Naive thymus-derived CD8-positive, alpha-beta T cell (primary cell): ENCODE results near the gene ESYT1. TPM values are rescaled to one million over a fixed set of nuclear protein-coding genes. Genes with fewer than 3 reads are reported as not detected.
A peak's percentile ranks its signal among the peaks of the same experiment; 100 is the strongest.

Source experiments
- ATAC-seq, 2 donors: fragments of 150-1000 bp; cut with Tn5 transposase in 1 of 2; sonication (Bioruptor Pico), chemical (Tn5 transposase) in 1 of 2; 1 replicate in 1 of 2; 2 replicates in 1 of 2; pipeline ENCODE4 v1.10.0; 2021; ENCODE audit warnings: mild to moderate bottlenecking in 2 of 2, moderate library complexity in 2 of 2
- POLR2A ChIA-PET: fragments of 350-600 bp; sonication (Branson Sonifier 250); formaldehyde crosslinking; loops from one replicate; lab custom pipeline; 2021; ENCODE audit warnings: antibody characterized with exemption; lab: Charles Lee
- DNase-seq, 10 donors: peaks; one replicate each; pipeline versions ENCODE4 v3.0.0 to v3.0.0-alpha.2; 2020 to 2022
- H3K27ac Mint-ChIP-seq, 10 donors: one replicate each; pipeline ENCODE4 v1.8.0; 2020 to 2022; ENCODE audit warnings: mild to moderate bottlenecking in 10 of 10, mixed read lengths in 10 of 10, moderate library complexity in 4 of 10, inconsistent platforms in 1 of 10
- H3K27me3 Mint-ChIP-seq, 5 donors: one replicate each; pipeline ENCODE4 v1.8.0; 2021 to 2022; ENCODE audit warnings: mixed read lengths in 5 of 5
- H3K36me3 Mint-ChIP-seq, 3 donors: one replicate each; pipeline ENCODE4 v1.8.0; 2020 to 2022; ENCODE audit warnings: mixed read lengths in 3 of 3, mild to moderate bottlenecking in 2 of 3, inconsistent platforms in 1 of 3
- H3K4me1 Mint-ChIP-seq, 4 donors: one replicate each; pipeline ENCODE4 v1.8.0; 2021 to 2022; ENCODE audit warnings: mixed read lengths in 4 of 4
- H3K4me3 Mint-ChIP-seq, 10 donors: one replicate each; pipeline ENCODE4 v1.8.0; 2020 to 2022; ENCODE audit warnings: mild to moderate bottlenecking in 10 of 10, mixed read lengths in 10 of 10, moderate library complexity in 6 of 10, inconsistent platforms in 1 of 10
- H3K9me3 Mint-ChIP-seq, 9 donors: one replicate each; pipeline ENCODE4 v1.8.0; 2020 to 2022; ENCODE audit warnings: mixed read lengths in 9 of 9, mild to moderate bottlenecking in 3 of 9, inconsistent platforms in 1 of 9, moderate library complexity in 1 of 9
- polyA plus RNA-seq, 3 donors: library from polyadenylated mRNA; unstranded; fragments of 300-500 nt; fragmentation: Illumina TruSeq; gene quantifications; one replicate each; pipeline ENCODE4 v1.2.3, GENCODE V29; 2021
- total RNA-seq, 8 experiments: library from RNA in 2 of 8; stranded (reverse) in 2 of 8; gene quantifications; one replicate each; pipeline ENCODE4 v1.2.3 and lab custom pipeline; 2021 to 2026

Gene ESYT1, protein sequence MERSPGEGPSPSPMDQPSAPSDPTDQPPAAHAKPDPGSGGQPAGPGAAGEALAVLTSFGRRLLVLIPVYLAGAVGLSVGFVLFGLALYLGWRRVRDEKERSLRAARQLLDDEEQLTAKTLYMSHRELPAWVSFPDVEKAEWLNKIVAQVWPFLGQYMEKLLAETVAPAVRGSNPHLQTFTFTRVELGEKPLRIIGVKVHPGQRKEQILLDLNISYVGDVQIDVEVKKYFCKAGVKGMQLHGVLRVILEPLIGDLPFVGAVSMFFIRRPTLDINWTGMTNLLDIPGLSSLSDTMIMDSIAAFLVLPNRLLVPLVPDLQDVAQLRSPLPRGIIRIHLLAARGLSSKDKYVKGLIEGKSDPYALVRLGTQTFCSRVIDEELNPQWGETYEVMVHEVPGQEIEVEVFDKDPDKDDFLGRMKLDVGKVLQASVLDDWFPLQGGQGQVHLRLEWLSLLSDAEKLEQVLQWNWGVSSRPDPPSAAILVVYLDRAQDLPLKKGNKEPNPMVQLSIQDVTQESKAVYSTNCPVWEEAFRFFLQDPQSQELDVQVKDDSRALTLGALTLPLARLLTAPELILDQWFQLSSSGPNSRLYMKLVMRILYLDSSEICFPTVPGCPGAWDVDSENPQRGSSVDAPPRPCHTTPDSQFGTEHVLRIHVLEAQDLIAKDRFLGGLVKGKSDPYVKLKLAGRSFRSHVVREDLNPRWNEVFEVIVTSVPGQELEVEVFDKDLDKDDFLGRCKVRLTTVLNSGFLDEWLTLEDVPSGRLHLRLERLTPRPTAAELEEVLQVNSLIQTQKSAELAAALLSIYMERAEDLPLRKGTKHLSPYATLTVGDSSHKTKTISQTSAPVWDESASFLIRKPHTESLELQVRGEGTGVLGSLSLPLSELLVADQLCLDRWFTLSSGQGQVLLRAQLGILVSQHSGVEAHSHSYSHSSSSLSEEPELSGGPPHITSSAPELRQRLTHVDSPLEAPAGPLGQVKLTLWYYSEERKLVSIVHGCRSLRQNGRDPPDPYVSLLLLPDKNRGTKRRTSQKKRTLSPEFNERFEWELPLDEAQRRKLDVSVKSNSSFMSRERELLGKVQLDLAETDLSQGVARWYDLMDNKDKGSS
- total RNA-seq, result 100 to 1,000 TPM; 257 to 270 TPM
- polyA plus RNA-seq, result 100 to 1,000 TPM; 354 to 433 (median 357) TPM
- 253 to 647 (median 371) reads per million in 6 experiments for total RNA-seq (lab: John Stamatoyannopoulos, UW)

DNA sequence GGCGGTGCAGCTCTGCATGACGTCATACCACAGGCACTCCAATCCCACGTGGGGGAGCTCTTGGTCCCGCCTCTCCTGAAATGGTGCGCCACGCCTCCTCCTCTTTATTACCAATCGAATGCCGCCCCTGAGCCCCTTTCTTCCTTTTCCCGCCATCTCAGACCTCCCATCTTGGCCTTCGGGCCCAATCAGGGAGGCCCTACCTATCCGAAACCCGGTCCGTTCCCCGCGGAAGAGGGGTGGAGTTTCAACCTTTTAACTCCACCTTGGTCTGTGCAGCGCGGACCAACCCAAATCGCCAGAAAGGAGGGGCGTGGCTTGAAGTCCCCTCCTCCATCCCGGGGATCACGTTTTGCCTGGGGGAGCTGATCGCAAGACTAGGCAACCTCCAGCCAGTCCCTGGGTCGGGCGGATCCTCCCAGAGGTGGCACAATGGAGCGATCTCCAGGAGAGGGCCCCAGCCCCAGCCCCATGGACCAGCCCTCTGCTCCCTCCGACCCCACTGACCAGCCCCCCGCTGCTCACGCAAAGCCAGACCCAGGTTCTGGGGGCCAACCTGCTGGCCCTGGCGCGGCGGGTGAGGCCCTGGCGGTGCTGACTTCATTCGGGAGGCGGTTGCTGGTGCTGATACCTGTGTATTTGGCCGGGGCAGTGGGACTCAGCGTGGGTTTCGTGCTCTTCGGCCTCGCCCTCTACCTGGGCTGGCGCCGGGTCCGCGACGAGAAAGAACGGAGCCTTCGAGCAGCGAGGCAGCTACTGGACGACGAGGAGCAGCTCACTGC is at the start of gene ESYT1:
Gene ESYT1 (plus strand): TSS at position 380 of the 782 bp plus-strand sequence. CDS start 53 bp downstream, at position 433.
- DNase-seq (peak; percentile 86 to 100 (median 98)), ATAC-seq (peak; percentile 83 to 90)
- Mint-ChIP-seq H3K27me3 (no peaks in the 10 kb centered on the region), H3K36me3 (peaks cover 0 to 35% (median 29%) of the 10 kb centered on the region in 3 donors), H3K27ac (peak within 1 kb of the TSS; percentile 90 to 99 (median 96)), H3K4me3 (peak within 1 kb of the TSS; percentile 97 to 100 (median 99)), H3K4me1 (peaks cover 32 to 78% (median 60%) of the 10 kb centered on the region in 4 donors), H3K9me3 (peaks cover 0 to 2% (median 0%) of the 10 kb centered on the region in 9 donors)
- POLR2A ChIA-PET, result interaction anchor here (0.9 to 17.5 kb wide), 23 partner anchors 11 to 344 kb away, joined by 3 to 284 read pairs (median 5); partner anchors contain the start of genes ANKRD52, CNPY2, MYL6 and PA2G4

DNA sequence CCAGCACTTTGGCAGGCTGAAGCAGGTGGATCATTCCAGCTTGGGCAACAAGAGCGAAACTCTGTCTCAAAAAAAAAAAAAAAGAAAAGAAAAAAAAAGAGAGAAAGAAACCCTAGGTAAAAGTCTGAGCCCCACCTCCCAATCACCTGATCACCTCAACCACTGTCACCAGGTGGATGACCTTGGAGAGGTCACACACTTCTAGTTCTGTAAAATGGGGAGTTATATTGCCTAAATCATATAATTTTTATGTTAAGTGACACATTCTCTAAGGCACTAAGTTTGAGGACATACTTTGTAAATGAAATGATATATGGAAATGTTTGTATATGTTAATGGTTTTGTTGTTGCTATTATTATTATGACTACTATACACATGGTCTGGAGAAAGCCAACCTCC is 49.6 kb upstream of the ESYT1 start:
- POLR2A ChIA-PET, result interaction anchor here (4.1 to 6.0 kb wide), 2 partner anchors 24 to 39 kb away, joined by 31 to 100 read pairs; partner anchors contain the start of genes PA2G4, RPL41 and ZC3H10
- no peak for DNase-seq
- peaks cover 0 to 14% (median 9%) of the 10 kb centered on the region in 4 donors for H3K4me1 Mint-ChIP-seq
- H3K9me3 Mint-ChIP-seq, result no peaks in the 10 kb centered on the region
- H3K4me3 Mint-ChIP-seq, result peak overlapping the region; percentile 81 to 91 (median 86)
- ATAC-seq, result no peak
- H3K27ac Mint-ChIP-seq, result peak overlapping the region in 6 of 10 donors; percentile 15 to 64 (median 25)
- H3K36me3 Mint-ChIP-seq, result no peaks in the 10 kb centered on the region
- peaks cover 0 to 4% (median 0%) of the 10 kb centered on the region in 5 donors for H3K27me3 Mint-ChIP-seq

DNA sequence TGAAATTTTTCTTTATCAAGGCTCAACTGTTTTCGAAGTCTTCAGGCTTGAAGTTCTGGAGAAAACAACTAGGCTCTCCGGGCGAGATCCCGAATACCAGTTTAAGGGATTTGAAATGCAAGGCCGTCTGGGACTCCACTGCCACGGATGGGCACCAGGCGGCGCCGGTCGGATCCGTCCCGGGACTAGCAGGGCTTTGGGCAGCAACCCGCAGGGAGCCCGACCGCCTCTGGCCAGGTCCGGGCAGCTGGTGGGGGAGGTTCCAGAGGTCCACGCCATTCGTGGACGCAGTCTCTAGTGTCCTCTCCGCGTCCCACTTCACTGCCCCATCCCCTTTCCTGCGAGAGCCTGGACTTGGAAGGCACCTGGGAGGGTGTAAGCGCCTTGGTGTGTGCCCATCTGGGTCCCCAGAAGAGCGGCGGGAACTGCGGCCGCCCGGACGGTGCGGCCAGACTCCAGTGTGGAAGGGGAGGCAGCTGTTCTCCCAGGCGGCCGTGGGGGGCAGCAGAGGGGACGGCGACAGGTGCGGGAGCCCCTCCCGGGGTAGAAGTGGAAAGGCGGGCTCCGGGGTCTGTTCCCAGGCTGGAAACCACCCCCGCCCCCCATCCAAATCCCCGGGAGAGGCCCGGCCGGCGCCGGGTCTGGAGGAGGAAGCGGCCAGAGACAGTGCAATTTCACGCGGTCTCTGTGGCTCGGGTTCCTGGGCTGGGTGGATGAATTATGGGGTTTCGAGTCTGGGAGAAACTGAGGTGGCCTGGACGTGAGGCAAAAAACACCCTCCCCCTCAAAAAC is 48.9 kb upstream of the ESYT1 start:
- Mint-ChIP-seq H3K36me3 (no peaks in the 10 kb centered on the region), H3K4me3 (peak overlapping the region; percentile 81 to 91 (median 86)), H3K27ac (peak overlapping the region in 7 of 10 donors; percentile 2 to 64 (median 48)), H3K4me1 (peaks cover 0 to 14% (median 9%) of the 10 kb centered on the region in 4 donors), H3K9me3 (no peaks in the 10 kb centered on the region), H3K27me3 (peaks cover 0 to 6% (median 0%) of the 10 kb centered on the region in 5 donors)
- POLR2A ChIA-PET, result interaction anchor here (1.0 to 6.0 kb wide), 5 partner anchors 23 to 249 kb away, joined by 3 to 100 read pairs (median 6); partner anchors contain the start of genes DNAJC14, PA2G4, RPL41 and ZC3H10
- peak; percentile 73 to 76 for ATAC-seq
- peak; percentile 30 to 74 (median 50) for DNase-seq

DNA sequence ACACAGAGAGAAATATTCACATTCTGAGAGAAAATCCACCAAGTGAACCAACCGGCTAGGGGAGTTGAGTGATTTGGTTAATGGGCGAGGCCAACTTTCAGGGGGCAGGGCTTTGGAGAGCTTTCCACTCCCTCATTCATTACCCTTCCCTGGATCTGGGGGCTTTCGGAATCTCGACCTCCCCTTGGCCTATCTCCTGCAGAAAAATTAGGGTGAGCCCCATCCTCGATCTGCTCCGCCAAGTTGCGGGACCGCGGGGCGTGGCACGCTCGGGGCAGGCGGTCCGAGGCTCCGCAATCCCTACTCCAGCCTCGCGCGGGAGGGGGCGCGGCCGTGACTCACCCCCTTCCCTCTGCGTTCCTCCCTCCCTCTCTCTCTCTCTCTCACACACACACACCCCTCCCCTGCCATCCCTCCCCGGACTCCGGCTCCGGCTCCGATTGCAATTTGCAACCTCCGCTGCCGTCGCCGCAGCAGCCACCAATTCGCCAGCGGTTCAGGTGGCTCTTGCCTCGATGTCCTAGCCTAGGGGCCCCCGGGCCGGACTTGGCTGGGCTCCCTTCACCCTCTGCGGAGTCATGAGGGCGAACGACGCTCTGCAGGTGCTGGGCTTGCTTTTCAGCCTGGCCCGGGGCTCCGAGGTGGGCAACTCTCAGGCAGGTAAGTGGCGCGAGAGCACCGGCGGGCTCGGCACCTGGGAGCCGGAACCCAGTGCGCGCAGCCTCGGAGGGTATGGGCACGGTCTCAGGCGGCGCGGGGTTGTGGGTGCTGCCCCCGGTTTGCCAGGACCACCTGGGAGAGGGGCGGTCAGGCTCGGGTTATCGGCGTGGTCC is 48.1 kb upstream of the ESYT1 start, which contains the start of gene ERBB3:
Gene ERBB3 (plus strand): TSS at position 443 of the 833 bp plus-strand sequence. CDS start 136 bp downstream, at position 579.
- no peaks in the 10 kb centered on the region for H3K36me3 Mint-ChIP-seq
- ATAC-seq (peak; percentile 68 to 74), DNase-seq (peak; percentile 12 to 70 (median 42))
- peaks cover 0 to 14% (median 10%) of the 10 kb centered on the region in 4 donors for H3K4me1 Mint-ChIP-seq
- H3K27ac Mint-ChIP-seq, result peak within 1 kb of the TSS in 6 of 10 donors; percentile 19 to 66 (median 47)
- peaks cover 0 to 6% (median 0%) of the 10 kb centered on the region in 5 donors for H3K27me3 Mint-ChIP-seq
- H3K9me3 Mint-ChIP-seq, result no peaks in the 10 kb centered on the region
- POLR2A ChIA-PET, result interaction anchor here (1.0 to 6.0 kb wide), 7 partner anchors 22 to 250 kb away, joined by 3 to 100 read pairs (median 6); partner anchors contain the start of genes DNAJC14, PA2G4, RNF41 and RPL41
- H3K4me3 Mint-ChIP-seq, result peak within 1 kb of the TSS; percentile 81 to 91 (median 86)

DNA sequence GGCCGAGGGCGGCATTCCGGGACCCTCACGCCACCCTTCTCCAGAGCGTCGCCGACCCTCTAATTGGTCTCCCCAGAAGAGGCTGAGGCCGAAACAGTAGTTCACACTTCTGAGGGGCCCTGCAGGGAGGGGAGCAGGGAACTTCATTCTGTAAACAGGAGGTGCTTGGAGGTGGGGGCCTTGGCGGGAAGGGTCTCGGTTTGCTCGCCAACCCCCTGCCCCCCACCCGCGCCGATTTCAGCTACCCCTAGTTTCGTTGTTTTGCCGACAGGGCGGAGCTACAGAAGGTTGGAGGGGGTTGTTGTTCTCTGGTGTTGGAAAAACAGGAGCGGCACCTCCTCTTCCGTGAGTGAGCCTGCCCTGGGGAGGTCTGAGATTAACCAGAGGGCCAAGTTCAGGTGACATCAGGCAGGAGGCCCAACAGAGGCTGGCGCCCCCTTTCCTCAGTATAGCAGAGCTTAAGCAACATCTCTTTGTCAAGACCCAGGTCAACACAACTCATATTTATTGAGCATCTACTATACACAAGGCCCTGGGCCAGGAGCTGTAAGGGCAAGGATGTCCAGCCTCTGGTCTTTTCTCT is 47.4 kb upstream of the ESYT1 start:
- DNase-seq (peak in 1 of 10 donors; percentile 2), ATAC-seq (peak; percentile 4 to 7)
- peaks cover 0 to 15% (median 11%) of the 10 kb centered on the region in 4 donors for H3K4me1 Mint-ChIP-seq
- H3K27ac Mint-ChIP-seq, result peak overlapping the region in 2 of 10 donors; percentile 31 to 46
- peaks cover 0 to 6% (median 0%) of the 10 kb centered on the region in 5 donors for H3K27me3 Mint-ChIP-seq
- peak overlapping the region; percentile 77 to 91 (median 86) for H3K4me3 Mint-ChIP-seq
- no peaks in the 10 kb centered on the region for H3K36me3 Mint-ChIP-seq
- H3K9me3 Mint-ChIP-seq, result no peaks in the 10 kb centered on the region
- POLR2A ChIA-PET, result interaction anchor here (0.5 to 6.0 kb wide), 7 partner anchors 15 to 351 kb away, joined by 3 to 100 read pairs (median 4); partner anchors contain the start of genes PA2G4, RNF41, RPL41 and ZC3H10

DNA sequence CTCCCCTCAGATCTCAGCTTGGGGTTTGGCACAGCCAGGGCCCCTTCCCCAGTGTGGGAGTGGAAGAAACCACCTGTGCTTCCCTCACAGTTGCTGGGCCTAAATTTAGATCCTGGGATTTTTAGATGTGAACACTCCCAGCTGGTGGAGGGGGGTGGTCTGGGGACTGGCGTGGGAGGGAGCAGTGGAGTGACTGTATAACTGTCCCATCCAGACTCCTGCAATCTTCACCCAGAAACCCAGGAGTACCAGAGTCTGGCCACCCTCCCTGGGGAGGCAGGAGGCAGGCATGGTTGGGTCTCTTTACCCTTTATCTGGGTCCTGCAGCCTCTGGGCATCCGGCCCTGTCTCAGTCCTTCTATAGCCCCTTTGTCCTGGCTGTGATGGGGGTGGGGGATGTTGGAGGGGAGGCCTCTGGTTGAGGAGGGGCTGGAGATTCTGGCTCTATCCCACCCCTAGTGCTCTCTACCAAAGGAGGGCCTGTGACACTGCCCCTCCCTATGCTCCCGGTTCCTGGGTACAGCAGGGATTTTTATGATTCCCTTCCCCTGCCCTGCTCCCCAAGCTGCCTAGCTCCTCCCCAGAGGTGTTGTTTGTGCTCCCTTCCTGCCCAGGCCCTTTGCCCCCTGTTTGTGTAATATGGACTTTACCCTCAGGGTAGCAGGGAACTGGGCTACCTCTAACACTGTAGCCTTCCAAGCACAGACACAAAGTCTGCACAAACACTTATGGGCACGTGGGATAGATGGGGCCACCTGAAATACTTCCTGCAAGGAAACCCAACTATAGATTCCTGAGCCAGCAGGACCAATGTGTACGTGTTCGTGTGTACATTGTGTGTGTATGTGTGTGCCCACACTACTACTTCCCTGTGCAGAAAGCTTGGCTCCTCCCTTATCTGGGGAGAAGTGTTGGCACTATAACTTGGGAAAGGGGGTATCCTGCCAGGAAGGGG is 46.4 kb upstream of the ESYT1 start:
- peak overlapping the region in 2 of 10 donors; percentile 9 to 66 for H3K27ac Mint-ChIP-seq
- ATAC-seq (no peak), DNase-seq (no peak)
- peaks cover 0 to 6% (median 0%) of the 10 kb centered on the region in 5 donors for H3K27me3 Mint-ChIP-seq
- H3K36me3 Mint-ChIP-seq, result no peaks in the 10 kb centered on the region
- POLR2A ChIA-PET, result interaction anchor here (0.6 to 6.0 kb wide), 8 partner anchors 14 to 152 kb away, joined by 3 to 100 read pairs (median 4); partner anchors contain the start of genes PA2G4, RNF41, RPL41 and ZC3H10
- H3K4me1 Mint-ChIP-seq, result peaks cover 0 to 15% (median 11%) of the 10 kb centered on the region in 4 donors
- peak overlapping the region in 8 of 10 donors; percentile 43 to 90 (median 82) for H3K4me3 Mint-ChIP-seq
- H3K9me3 Mint-ChIP-seq, result no peaks in the 10 kb centered on the region

DNA sequence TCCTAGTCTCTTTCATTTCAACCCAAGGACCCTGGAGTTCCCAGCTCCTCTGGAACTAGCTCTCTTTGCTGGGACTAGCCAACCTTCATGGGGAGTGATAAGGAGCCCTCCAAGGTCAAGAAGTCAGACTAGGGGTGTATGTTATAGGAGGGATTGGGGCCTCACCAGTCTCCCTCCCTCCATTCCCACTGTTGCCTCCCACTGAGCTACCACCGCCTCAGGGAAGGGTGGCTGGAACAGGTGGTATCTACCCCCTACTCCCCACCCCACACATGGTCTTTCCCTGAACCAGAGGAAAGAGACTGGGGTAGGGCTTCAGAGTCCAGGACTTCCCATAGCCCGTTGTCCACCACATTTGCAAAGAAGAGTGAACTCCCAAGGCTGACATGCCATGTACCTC is 45.7 kb upstream of the ESYT1 start:
- no peak for DNase-seq
- no peaks in the 10 kb centered on the region for H3K9me3 Mint-ChIP-seq
- POLR2A ChIA-PET, result interaction anchor here (0.6 to 6.0 kb wide), 4 partner anchors 20 to 152 kb away, joined by 4 to 100 read pairs (median 4); partner anchors contain the start of genes PA2G4 and ZC3H10
- peaks cover 0 to 6% (median 0%) of the 10 kb centered on the region in 5 donors for H3K27me3 Mint-ChIP-seq
- H3K36me3 Mint-ChIP-seq, result no peaks in the 10 kb centered on the region
- ATAC-seq, result no peak
- peak overlapping the region in 1 of 10 donors; percentile 71 for H3K4me3 Mint-ChIP-seq
- H3K27ac Mint-ChIP-seq, result no peak overlapping the region
- peaks cover 0 to 15% (median 11%) of the 10 kb centered on the region in 4 donors for H3K4me1 Mint-ChIP-seq

DNA sequence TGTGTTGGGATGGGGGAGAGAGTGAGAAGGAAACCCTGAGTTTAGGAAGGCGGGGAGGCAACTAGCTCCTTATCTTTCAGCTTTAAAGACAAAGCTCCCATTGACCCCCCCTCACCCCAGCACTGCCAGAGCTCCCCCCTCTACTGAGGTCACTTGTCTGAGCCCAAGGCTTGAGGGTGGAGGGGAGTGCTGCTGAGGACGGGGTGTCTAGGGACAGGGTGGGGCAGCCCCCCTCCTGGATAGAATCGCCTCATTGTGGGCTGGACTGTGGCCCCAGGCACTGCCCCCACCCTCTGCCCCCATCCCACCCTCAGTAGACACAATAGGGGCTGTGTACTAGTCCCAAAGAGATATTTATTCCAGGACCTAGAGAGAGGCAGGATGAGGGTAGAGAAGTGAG is 45.1 kb upstream of the ESYT1 start:
- peaks cover 0 to 6% (median 0%) of the 10 kb centered on the region in 5 donors for H3K27me3 Mint-ChIP-seq
- ATAC-seq (no peak), DNase-seq (no peak)
- POLR2A ChIA-PET, result interaction anchor here (0.6 to 1.5 kb wide), 3 partner anchors 19 to 361 kb away, joined by 4 to 7 read pairs (median 4); partner anchors contain the start of gene ZC3H10
- no peaks in the 10 kb centered on the region for H3K9me3 Mint-ChIP-seq
- peaks cover 0 to 15% (median 11%) of the 10 kb centered on the region in 4 donors for H3K4me1 Mint-ChIP-seq
- no peak overlapping the region for H3K27ac Mint-ChIP-seq
- no peaks in the 10 kb centered on the region for H3K36me3 Mint-ChIP-seq
- no peak overlapping the region for H3K4me3 Mint-ChIP-seq
